Neural cell (in vitro differentiated cells): Measurements from ENCODE around the gene DLK1. TPM values are rescaled to one million over a fixed set of nuclear protein-coding genes. Genes with fewer than 3 reads are reported as not detected.

ENCODE experiments used
- H2AFZ ChIP-seq: fragments of 200-600, 300-800 bp; sonication (generic), shearing (Covaris generic); 2 replicates; pipeline ENCODE4 v1.6.0; 2014; ENCODE audit warnings: low read depth, mild to moderate bottlenecking, antibody characterized with exemption, low read length, moderate library complexity
- H3F3A ChIP-seq: fragments of 200-600 bp; shearing (Covaris generic); 2 replicates; pipeline ENCODE4 v1.6.1; 2016; ENCODE audit warnings: mild to moderate bottlenecking, moderate library complexity, mixed read lengths, antibody characterized with exemption, low read length; ENCODE audit not compliant: insufficient read depth, poor library complexity, severe bottlenecking
- H3K27ac ChIP-seq: fragments of 200-600, 300-800 bp; sonication (generic), shearing (Covaris generic); 2 replicates; pipeline ENCODE4 v1.5.1; 2014; ENCODE audit warnings: mild to moderate bottlenecking, low read length, moderate library complexity
- H3K27me3 ChIP-seq: fragments of 300-800, 200-600 bp; sonication (generic), shearing (Covaris generic); 2 replicates; pipeline ENCODE4 v1.6.0; 2014; ENCODE audit warnings: mild to moderate bottlenecking, low read depth, low read length, moderate library complexity; ENCODE audit not compliant: insufficient read depth
- H3K36me3 ChIP-seq: fragments of 300-800, 200-600 bp; sonication (generic), shearing (Covaris generic); 2 replicates; pipeline ENCODE4 v1.5.1; 2014; ENCODE audit warnings: mild to moderate bottlenecking, antibody characterized with exemption, low read length, moderate library complexity; ENCODE audit not compliant: insufficient read depth
- H3K4me2 ChIP-seq: fragments of 300-800, 200-600 bp; sonication (generic), shearing (Covaris generic); 2 replicates; pipeline ENCODE4 v1.6.0; 2014; ENCODE audit warnings: mild to moderate bottlenecking, low read length
- H3K4me3 ChIP-seq: fragments of 300-800, 200-600 bp; sonication (generic), shearing (Covaris generic); 2 replicates; pipeline ENCODE4 v1.5.1; 2014; ENCODE audit warnings: mild to moderate bottlenecking, low read length, moderate library complexity
- H3K79me2 ChIP-seq: fragments of 200-600 bp; shearing (Covaris generic); replicated peaks from 2 replicates; pipeline ENCODE4 v1.6.0; 2014; ENCODE audit warnings: mild to moderate bottlenecking, low read length, moderate library complexity; ENCODE audit not compliant: insufficient read depth
- H3K9ac ChIP-seq: fragments of 300-800, 200-600 bp; sonication (generic), shearing (Covaris generic); 2 replicates; pipeline ENCODE4 v1.6.1; 2016; ENCODE audit warnings: mild to moderate bottlenecking, low read length, mixed read lengths
- H3K9me2 ChIP-seq: fragments of 200-600 bp; shearing (Covaris generic); 2 replicates; pipeline ENCODE4 v1.6.1; 2016; ENCODE audit warnings: mild to moderate bottlenecking, low read length, mixed read lengths; ENCODE audit not compliant: insufficient read depth
- H3K9me3 ChIP-seq: fragments of 200-600, 300-800 bp; sonication (generic), shearing (Covaris generic); 2 replicates; pipeline ENCODE4 v1.6.1; 2016; ENCODE audit warnings: mild to moderate bottlenecking, mixed run types, low read length, moderate library complexity, mixed read lengths
- H4K20me1 ChIP-seq: fragments of 200-600 bp; shearing (Covaris generic); 2 replicates; pipeline ENCODE4 v1.6.1; 2016; ENCODE audit warnings: mild to moderate bottlenecking, mixed run types; ENCODE audit not compliant: insufficient read depth
- EP300 ChIP-seq: fragments of 450-650 bp; conservative IDR thresholded peaks from 2 replicates; pipeline ENCODE4 v1.6.1; 2014; ENCODE audit warnings: antibody characterized with exemption, mild to moderate bottlenecking, moderate library complexity; ENCODE audit not compliant: poor library complexity, severe bottlenecking
- EZH2 ChIP-seq: fragments of 200-600, 300-800 bp; shearing (Covaris generic), sonication (generic); IDR thresholded peaks from 2 replicates; pipeline ENCODE4 v1.6.1; 2014; ENCODE audit warnings: antibody characterized with exemption, low read length, borderline replicate concordance, mild to moderate bottlenecking; ENCODE audit not compliant: insufficient read depth, poor library complexity, severe bottlenecking
- MXI1 ChIP-seq: fragments of 450-650 bp; conservative IDR thresholded peaks from 2 replicates; pipeline ENCODE4 v1.6.1; 2014; ENCODE audit warnings: antibody characterized with exemption, mild to moderate bottlenecking; ENCODE audit not compliant: poor library complexity, severe bottlenecking
- POLR2AphosphoS5 ChIP-seq: IDR thresholded peaks from 2 replicates; pipeline ENCODE4 v1.6.1; 2012
- RAD21 ChIP-seq: fragments of 450-650 bp; conservative IDR thresholded peaks from 2 replicates; pipeline ENCODE4 v1.6.1; 2014; ENCODE audit warnings: antibody characterized with exemption, mild to moderate bottlenecking, moderate library complexity
- SMC3 ChIP-seq: fragments of 450-650 bp; conservative IDR thresholded peaks from 2 replicates; pipeline ENCODE4 v1.6.1; 2014; ENCODE audit warnings: antibody characterized with exemption, mild to moderate bottlenecking, moderate library complexity; ENCODE audit not compliant: poor library complexity
- TAF1 ChIP-seq: IDR thresholded peaks from 2 replicates; pipeline ENCODE4 v1.6.1; 2012; ENCODE audit warnings: low read depth
- polyA plus RNA-seq: library from polyadenylated mRNA; depleted of rRNA; stranded (reverse); fragments of >200 nt; gene quantifications from 2 replicates; pipeline ENCODE4 v1.2.3, GENCODE V29; 2014
- TF ChIP-seq, protein P1 (sequence below): IDR thresholded peaks from 2 replicates; pipeline ENCODE4 v1.6.1; 2012; ENCODE audit warnings: borderline replicate concordance
- TF ChIP-seq, protein P2 (sequence below): fragments of 450-650 bp; IDR thresholded peaks from 2 replicates; pipeline ENCODE4 v1.5.1; 2014; ENCODE audit warnings: antibody characterized with exemption, mild to moderate bottlenecking, moderate library complexity; ENCODE audit not compliant: poor library complexity, severe bottlenecking

The DLK1 gene
- polyA plus RNA-seq, 1 donor from 2014 or later = 6.8 TPM

DNA sequence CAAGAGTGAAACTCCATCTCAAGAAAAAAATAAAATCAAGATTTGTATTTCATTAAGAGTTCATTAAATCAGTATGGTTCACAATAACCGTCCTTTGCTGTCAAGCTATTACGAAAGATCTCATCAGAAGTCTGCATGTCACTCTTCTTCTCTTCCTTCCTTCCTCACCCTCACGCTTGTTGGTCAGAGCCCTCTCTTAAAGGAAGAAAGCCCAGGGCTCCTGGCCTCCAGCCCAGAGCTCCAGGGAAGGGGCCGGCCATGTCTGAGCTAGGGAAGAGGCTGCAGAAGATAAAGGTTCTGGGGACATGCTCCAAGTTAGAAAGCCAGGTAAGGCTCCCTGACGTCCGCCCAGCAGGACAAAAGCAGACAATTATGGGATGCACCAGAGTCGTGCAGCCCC is 43.1 kb upstream of the DLK1 start:
- TF ChIP-seq EP300 (no peak), MXI1 (no peak), SMC3 (no peak), RAD21 (no peak), POLR2AphosphoS5 (no peak), TAF1 (no peak), EZH2 (no peak)
- TF ChIP-seq, protein P1, sequence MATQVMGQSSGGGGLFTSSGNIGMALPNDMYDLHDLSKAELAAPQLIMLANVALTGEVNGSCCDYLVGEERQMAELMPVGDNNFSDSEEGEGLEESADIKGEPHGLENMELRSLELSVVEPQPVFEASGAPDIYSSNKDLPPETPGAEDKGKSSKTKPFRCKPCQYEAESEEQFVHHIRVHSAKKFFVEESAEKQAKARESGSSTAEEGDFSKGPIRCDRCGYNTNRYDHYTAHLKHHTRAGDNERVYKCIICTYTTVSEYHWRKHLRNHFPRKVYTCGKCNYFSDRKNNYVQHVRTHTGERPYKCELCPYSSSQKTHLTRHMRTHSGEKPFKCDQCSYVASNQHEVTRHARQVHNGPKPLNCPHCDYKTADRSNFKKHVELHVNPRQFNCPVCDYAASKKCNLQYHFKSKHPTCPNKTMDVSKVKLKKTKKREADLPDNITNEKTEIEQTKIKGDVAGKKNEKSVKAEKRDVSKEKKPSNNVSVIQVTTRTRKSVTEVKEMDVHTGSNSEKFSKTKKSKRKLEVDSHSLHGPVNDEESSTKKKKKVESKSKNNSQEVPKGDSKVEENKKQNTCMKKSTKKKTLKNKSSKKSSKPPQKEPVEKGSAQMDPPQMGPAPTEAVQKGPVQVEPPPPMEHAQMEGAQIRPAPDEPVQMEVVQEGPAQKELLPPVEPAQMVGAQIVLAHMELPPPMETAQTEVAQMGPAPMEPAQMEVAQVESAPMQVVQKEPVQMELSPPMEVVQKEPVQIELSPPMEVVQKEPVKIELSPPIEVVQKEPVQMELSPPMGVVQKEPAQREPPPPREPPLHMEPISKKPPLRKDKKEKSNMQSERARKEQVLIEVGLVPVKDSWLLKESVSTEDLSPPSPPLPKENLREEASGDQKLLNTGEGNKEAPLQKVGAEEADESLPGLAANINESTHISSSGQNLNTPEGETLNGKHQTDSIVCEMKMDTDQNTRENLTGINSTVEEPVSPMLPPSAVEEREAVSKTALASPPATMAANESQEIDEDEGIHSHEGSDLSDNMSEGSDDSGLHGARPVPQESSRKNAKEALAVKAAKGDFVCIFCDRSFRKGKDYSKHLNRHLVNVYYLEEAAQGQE = no peak
- TF ChIP-seq, protein P2, sequence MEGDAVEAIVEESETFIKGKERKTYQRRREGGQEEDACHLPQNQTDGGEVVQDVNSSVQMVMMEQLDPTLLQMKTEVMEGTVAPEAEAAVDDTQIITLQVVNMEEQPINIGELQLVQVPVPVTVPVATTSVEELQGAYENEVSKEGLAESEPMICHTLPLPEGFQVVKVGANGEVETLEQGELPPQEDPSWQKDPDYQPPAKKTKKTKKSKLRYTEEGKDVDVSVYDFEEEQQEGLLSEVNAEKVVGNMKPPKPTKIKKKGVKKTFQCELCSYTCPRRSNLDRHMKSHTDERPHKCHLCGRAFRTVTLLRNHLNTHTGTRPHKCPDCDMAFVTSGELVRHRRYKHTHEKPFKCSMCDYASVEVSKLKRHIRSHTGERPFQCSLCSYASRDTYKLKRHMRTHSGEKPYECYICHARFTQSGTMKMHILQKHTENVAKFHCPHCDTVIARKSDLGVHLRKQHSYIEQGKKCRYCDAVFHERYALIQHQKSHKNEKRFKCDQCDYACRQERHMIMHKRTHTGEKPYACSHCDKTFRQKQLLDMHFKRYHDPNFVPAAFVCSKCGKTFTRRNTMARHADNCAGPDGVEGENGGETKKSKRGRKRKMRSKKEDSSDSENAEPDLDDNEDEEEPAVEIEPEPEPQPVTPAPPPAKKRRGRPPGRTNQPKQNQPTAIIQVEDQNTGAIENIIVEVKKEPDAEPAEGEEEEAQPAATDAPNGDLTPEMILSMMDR = no peak
- Histone ChIP-seq H3K36me3 (no peaks in the 10 kb centered on the region), H3K79me2 (no peaks in the 10 kb centered on the region), H3K9ac (no peak overlapping the region), H2AFZ (no peak overlapping the region), H3K9me2 (no peaks in the 10 kb centered on the region), H3K4me2 (no peak overlapping the region), H3K4me3 (no peak overlapping the region), H3F3A (no peaks in the 10 kb centered on the region), H3K27me3 (no peaks in the 10 kb centered on the region), H3K9me3 (no peaks in the 10 kb centered on the region), H4K20me1 (no peaks in the 10 kb centered on the region), H3K27ac (no peak overlapping the region)

DNA sequence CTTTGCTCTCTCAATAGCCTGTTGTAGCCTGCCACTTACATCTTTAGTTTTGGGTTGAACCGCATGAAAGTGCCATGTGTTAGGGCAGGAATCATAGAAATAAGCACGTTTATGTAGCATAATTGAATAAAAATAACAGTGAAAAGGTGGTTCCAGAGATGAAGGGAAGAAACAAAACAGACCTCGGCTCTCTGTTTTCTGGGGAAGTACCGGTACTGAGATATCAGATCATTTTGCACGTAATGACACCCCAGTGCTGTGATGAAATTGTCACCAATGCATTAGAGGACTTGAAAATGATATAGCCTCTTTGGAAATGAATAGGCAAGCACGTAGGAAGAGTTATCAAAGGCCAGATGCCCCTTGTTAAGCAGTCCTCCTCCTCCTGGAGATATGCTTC is 42.5 kb upstream of the DLK1 start:
- Histone ChIP-seq H3K9ac (no peak overlapping the region), H3K4me2 (no peak overlapping the region), H3K79me2 (no peaks in the 10 kb centered on the region), H3K4me3 (no peak overlapping the region), H3K9me2 (no peaks in the 10 kb centered on the region), H3K27ac (no peak overlapping the region), H2AFZ (no peak overlapping the region), H3K27me3 (no peaks in the 10 kb centered on the region), H3K9me3 (no peaks in the 10 kb centered on the region), H4K20me1 (no peaks in the 10 kb centered on the region), H3F3A (no peaks in the 10 kb centered on the region), H3K36me3 (no peaks in the 10 kb centered on the region)
- no peak for TF ChIP-seq TAF1
- TF ChIP-seq RAD21 = no peak
- TF ChIP-seq MXI1 = no peak
- no peak for TF ChIP-seq EZH2
- no peak for TF ChIP-seq POLR2AphosphoS5
- TF ChIP-seq, protein P1 = no peak
- TF ChIP-seq, protein P2 = no peak
- TF ChIP-seq SMC3 = no peak
- no peak for TF ChIP-seq EP300
